DMS79 (cell line): ENCODE measurements around the gene KLHL17.
A peak's percentile ranks its signal among the peaks of the same experiment; 100 is the strongest.
"Not testable (repeated sequence)": the region's sequence is repeated elsewhere in the genome, so short reads cannot be mapped to it uniquely, and the experiment has no call there.

Source experiments
- DNase-seq: peaks from one replicate; lab custom pipeline; 2025; lab: John Stamatoyannopoulos, UW

The KLHL17 gene

GRCh38 chr1:970242-970972 is 10.0 kb downstream of the KLHL17 start:
- peak; percentile 16 for DNase-seq

GRCh38 chr1:970973-971730 is 10.8 kb downstream of the KLHL17 start:
- no peak for DNase-seq

- DNase-seq = no peak
Measured at GRCh38 chr1:971751-972506, 11.5 kb downstream of the KLHL17 start.

GRCh38 chr1:972726-973458 is 12.5 kb downstream of the KLHL17 start:
- DNase-seq = no peak

- DNase-seq = no peak
Measured at GRCh38 chr1:973459-974292, 13.3 kb downstream of the KLHL17 start.

GRCh38 chr1:974293-974640 is 13.9 kb downstream of the KLHL17 start:
- DNase-seq = no peak

GRCh38 chr1:974687-975328 is 14.4 kb downstream of the KLHL17 start:
- DNase-seq = no peak

GRCh38 chr1:975365-975764 is 15.0 kb downstream of the KLHL17 start:
- no peak for DNase-seq

GRCh38 chr1:975896-976683 is 15.7 kb downstream of the KLHL17 start:
- DNase-seq = peak; percentile 51

GRCh38 chr1:976791-977190 is 16.4 kb downstream of the KLHL17 start:
- DNase-seq = not testable (repeated sequence)

- no peak for DNase-seq
Measured at GRCh38 chr1:978069-978834, 17.9 kb downstream of the KLHL17 start.

GRCh38 chr1:978835-979743 is 18.7 kb downstream of the KLHL17 start:
- DNase-seq = no peak

GRCh38 chr1:979744-980072 is 19.3 kb downstream of the KLHL17 start:
- DNase-seq = no peak

GRCh38 chr1:980137-980571 is 19.8 kb downstream of the KLHL17 start:
- DNase-seq = no peak

GRCh38 chr1:980602-981395 is 20.4 kb downstream of the KLHL17 start:
- no peak for DNase-seq

GRCh38 chr1:981491-981954 is 21.1 kb downstream of the KLHL17 start:
- no peak for DNase-seq

- no peak for DNase-seq
Measured at GRCh38 chr1:981955-982558, 21.7 kb downstream of the KLHL17 start, which contains the start of gene PERM1. PERM1 (minus strand) TSS chr1:982093; CDS start chr1:981029, 1,064 bp downstream.
